ENCODE measurements around the gene NOSTRIN.

- TF ChIP-seq CTCF (IDR thresholded peaks at IDR 0.05 in 8 of 11, conservative IDR thresholded peaks at IDR 0.05 in 3 of 11) (no peak), POLR2AphosphoS5 (IDR thresholded peaks at IDR 0.05) (no peak), POLR2A (IDR thresholded peaks at IDR 0.05) (no peak)
These were observed 37.0 kb upstream of the NOSTRIN start for GRCh38 chr2:168765401-168765800.
